Measurements from ENCODE around the gene ABCA2.

The ABCA2 gene

DNA sequence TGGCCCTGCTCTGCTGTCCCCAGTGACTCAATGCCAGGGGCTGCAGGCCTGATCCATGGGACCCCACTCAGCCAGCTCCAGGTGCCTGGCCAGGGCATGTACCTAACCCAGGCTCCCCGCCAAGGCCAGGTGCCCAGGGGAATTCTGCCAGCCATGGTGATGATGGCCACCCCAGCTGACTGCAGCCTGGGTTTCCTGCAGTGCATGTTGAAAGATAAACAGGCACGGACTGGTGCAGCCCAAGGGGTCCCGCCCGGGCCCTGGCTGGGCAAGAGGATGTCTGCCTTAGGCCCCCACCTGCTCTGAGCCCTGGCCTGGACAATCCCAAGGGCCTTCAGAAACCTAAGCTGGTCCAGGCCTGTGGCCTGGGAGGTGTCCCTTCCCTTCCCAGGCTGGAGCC is 1.2 kb downstream of the ABCA2 start:
- DNase-seq = no peak

DNA sequence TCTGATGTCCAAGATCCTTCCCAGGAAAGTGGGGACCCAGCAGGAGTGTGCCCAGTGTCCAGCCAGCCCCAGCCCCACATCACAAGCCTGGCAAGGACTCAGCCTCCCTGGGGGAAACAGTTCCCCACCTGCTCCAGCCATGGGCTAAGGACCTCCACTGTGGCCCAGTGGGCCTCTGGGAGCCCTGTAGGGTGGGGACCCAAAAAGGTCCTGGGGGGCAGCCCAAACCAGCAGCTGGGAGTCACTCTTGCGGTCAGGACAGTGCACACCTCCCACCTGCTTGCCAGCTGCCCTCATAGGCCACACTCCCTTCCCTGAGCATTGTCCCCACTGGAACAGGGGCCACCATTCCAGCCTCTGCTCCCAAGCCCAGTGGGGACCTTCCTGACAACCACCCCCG is 1.7 kb downstream of the ABCA2 start:
- no peak for DNase-seq

DNA sequence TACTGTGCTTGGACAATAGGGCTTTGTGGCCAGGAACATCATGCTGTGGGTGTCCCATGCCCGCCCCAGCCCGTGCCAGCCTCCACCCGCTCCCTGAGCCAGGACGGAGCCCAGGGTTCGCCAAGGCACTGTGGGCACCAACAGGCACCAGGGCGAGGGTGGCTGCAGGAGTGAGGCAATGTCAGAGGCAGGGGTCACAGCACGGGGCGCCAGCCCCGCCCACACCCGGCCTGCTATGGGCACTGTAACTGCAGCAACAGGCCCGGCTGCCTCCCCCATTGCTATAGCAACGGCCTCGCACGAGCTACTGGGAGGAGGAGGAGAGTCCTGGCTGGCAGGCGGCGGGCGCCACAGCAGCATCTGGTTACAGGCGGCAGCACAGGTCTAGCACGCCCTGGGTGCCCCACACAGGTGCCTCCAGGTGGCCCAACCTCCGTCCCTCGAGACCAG is 2.5 kb downstream of the ABCA2 start:
- DNase-seq = peak; percentile 86

DNA sequence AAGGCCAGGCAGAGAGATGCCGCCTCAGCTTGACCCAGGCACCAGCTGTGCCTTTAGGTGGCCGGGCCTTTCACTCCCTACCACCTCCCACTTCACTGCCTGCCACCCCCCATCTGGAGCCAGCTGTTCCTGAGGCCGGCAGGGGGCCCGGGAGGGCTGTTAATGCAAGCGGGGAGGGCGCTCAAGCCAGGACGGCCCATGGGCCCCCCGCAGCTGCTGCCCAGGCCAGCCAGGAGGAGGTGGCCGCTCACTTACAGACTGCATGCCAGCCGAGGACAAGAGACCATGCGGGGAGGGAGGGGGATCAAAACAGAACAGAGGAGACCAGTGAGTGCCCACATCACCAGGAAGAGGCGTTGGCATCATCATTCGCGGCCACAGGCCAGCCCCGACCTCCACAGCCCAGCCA is 4.5 kb downstream of the ABCA2 start:
- no peak for DNase-seq

DNA sequence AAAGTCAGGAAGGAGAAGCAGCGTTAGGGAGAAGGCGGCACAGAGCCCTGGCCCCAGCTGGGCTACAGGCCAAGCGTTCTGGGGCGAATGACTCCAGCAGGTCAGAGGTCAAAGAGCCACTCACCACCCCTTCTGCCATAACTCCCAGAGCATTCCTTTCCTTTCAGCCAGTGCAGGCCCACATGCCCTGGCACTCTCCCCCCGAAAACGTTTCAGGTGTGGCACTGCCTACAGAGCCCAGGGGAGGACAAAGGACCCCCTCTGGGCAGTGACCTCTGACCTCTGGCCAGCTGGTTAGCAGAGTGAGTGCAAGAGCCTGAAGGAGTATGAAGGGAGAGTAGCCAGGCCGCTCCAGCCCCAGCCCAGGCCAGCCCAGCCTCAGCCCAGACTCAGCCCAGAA is 4.9 kb downstream of the ABCA2 start:
- no peak for DNase-seq

DNA sequence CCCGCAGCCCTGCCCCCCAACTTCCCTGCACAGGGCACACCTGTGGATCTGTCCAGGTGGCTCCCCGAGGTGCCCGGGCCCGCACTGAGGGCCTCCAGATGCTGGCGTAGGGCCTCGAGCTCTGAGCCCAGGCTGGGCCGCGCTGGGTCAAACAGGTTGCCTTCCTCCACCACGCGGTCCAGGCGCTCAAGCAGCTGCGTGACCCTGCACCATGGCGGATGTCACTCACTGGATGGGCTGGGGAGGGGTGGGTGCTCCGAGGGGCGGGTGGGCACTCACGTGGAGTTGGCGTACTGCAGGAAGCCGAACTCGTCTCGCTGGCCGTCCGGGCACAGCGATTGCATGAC is 5.4 kb downstream of the ABCA2 start:
- DNase-seq = no peak

DNA sequence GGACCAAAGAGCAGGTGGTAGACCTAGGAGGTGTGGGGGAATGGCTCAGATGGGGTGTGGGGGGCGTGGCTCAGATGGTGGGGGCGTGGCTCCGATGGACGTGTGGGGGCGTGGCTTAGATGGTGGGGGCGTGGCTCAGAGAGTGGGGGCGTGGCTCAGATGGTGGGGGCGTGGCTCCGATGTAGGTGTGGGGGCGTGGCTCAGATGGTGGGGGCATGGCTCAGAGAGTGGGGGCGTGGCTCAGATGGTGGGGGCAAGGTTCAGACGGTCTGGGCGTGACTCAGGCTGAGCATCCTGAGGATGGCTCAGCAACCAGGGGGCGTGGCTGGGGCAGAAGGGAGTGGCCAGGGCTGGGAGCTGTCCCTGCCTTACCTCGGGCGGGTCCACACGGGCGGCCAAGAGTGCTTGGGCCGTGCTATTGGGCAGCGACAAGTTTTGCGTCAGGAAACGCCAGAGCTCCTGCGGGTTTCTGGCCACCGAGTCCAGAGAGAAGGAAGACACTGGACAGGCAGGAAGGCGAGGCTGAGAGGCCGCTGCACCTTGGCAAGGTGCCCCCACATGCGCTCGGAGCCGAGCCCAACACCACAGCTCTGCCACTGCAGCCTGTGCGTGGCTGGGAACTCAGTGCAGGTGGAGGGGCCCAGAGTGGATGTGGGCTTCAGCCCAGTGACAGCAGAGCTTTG is 5.9 kb downstream of the ABCA2 start:
- DNase-seq = no peak

DNA sequence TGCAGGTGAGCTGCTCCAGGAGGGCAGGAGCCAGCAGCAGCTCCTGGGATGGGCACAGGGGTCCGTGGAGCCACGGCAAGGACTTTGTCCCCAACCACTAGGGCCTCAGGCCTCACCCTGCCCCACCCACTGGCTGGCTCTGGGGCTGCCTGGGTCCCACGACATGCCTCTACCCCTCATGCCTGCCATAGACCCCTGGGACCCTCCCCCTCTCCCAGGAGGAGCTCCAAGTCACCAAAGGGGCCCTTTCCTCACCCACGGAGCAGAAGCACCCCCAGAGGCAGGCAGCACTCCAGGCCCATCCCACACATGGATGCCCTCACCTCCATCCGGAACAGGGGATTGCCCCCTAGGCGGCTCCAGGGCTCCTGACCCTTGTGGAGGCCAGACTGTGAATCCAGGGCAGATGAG is 6.5 kb downstream of the ABCA2 start:
- no peak for DNase-seq

DNA sequence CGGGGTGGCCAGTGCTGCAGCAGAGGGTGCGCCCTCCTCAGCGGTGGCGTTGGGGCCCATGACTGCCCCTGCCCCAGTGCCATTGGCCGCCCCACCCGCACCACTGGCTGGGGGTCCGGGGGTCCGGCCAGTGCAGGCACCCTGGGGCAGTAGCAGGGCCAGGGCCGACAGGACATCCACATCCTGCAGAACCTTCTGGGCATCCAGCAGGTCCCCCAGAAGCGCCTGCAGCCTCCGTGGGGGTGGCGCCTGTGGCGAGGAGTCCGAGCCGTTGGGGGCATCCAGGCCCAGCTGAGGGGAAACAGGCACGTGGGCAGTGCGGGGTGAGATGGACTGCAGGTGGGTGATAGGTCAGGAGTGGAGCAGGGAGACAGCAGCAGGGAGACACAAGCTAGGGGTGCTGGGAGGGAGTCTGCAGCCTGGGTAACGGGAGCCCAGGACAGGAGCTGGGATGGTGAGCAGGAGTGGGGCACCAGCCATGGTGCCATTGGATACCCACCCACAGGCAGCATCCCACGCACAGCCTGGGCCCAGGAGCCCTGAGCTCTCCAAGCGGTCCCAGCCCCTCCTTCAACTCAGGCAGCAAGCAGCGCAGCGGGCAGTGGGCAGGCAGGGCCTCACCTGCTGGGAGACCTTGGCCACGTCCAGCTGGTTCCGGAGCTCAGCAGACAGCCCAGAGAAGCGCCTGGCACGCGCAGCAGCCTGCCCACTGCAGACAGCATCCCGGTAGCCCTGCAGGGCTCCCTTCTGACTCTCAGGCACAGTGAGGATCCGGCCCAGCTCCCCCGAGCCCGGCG is 7.1 kb downstream of the ABCA2 start:
- no peak for DNase-seq

DNA sequence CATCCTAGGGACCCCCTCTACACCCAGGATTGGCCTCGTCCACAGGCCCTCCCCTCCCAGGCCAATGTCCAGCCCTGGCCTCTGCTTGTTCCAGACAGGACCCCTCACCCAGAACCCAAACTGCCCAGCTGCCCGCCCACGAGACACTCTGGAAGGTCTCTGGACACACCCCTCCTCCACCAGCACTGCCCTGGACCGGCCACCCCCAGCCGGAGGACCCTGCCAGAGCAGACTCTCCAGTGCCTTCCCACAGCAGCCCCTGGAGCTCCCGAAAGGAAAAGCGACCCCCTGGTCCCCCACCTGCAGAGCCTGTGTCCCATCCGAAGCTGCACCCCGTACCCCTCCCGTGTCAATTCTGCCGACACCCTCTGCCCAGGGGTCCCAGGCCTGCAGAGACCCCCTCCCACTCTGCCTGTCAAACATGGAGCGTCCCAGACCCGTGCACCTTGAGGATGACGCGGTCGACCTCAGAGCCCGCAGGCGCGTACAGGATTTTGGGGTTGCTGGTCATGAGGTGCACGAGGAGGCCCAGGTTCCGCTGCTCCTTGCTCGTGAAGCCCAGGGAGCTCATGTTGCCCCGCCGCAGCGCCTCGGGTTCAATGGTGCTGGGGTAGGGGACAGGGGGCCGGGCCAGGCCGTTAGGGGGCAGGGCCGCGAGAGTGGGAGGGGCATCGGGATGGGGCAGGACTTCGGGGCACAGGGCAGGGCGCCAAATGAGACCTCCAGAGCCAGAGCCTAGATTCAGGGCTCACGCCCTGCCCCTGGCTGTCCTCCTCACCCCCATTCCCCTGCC is 8.0 kb downstream of the ABCA2 start:
- DNase-seq = no peak

DNA sequence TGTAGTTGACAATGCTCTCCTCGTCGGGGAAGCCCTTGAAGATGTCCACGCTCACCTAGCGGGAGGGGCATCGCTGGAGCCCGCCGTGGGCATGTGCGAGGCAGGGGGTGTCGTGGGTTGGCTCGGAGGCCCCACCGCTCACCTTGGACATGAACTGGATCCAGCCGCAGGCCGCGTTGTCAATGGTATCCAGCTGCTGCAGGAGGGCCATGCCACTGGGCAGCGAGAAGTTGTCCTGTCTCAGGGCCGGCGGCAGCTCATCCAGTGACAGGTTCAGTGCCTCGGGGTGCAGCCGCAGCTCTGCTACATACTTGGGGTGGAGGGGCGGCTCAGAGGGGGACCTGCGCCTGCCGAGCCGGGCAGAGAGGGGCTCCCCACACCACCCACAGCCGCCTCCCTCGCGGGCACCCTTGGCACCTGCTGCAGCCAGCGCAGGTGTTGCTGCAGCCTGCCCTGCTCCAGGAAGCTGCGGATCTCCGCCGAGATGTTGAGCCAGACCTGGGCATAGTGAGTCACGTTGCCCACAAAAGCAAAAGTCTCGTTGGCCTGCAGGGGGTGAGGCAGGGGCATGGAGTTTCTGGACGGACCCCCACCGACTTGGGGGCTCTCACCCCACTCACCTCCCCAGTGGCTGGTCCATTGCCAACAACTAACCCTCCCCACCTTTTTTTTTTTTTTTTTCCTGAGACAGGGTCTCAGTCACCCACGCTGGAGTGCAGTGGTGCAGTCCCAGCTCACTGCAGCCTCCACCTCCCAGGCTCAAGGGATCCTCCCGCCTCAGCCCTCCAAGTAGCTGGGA is 9.1 kb downstream of the ABCA2 start:
- DNase-seq = no peak

DNA sequence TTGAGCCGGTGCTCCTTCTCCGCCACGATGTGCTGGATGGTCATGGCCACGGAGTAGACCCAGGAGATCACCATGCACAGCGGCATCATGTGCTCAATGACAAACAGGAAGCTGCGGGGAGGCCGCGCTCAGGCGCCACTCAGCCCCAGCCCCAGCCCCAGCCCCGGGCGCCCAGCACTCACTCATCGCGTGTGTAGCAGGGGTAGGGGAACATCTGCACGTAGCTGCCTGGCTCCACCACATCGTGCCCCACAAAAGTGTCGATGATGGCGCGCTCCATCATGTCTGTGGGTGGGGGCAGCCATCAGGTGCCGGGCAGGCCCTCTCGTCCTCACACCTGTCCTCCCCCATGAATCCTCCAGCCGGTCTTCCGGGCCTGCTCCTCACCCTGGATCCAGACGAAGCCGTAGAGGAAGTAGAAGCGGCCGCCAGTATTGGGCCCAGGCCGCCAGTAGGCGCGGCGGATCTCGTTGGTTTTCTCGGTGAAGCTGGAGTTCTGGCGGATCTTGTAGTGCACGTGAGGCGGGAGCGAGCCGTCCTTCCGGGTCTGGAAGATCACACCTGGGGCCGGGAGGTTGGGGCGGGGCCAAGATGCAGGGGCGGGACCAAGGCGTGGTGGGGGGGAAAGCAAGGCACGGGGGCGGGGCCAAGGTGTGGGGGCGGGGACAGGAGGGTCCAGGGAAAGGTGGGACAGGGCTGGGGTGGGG is 10.1 kb downstream of the ABCA2 start:
- no peak for DNase-seq

DNA sequence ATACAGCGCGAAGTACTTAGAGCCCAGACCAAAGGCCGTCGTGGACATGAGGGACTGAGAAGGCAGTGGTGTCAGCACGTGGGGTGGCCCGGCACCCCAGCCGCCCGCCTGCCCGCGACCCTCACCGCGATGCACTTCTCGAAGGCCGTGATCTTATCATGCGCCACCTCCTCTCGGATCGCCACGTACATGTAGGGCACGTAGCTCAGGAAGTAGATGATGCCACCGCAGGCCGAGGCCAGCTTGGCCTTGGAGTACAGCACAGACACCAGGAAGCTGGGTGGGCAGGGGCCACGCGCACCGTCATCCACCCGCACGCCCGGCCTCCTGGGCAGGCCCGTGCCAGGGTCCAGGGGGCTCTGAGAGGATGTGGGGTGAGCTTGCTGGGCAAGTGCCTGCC is 11.0 kb downstream of the ABCA2 start:
- DNase-seq = no peak

DNA sequence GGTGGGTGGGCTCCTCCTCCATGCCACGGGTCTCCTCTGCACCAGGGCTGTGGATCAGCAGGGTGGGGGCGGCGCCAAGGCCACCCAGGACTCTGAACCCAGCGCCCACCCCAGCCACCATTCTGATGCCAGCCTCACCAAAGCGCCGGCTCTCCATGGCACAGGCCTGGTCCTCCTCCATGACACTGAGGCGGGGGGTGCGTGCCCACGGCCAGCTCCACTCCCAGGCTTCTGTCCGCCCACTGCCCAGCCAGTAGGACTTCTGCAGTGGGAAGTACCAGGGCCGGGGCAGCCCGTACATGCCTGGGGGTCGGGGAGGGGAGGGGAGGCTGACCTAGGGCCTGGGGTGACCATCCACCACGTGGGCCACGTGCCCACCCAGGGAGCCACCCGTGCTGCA is 11.6 kb downstream of the ABCA2 start:
- DNase-seq = no peak

DNA sequence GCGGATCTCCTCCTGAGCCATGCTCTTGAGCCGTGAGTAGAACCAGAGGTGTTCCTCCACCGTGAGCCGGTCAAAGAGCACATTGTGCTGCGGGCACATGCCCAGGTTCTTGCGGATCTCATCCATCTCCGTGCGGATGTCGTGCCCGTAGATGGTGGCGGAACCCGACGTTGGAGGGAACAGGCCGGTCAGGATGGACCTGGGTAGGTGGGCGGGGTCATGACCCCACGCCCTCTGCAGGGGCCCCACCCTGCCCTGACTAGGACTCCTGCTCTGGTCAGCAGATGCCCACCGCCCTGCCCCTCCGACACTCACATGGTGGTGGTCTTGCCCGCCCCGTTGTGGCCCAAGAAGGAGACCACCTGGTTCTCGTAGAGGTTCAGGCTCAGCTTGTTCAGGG is 12.1 kb downstream of the ABCA2 start:
- DNase-seq = no peak

DNA sequence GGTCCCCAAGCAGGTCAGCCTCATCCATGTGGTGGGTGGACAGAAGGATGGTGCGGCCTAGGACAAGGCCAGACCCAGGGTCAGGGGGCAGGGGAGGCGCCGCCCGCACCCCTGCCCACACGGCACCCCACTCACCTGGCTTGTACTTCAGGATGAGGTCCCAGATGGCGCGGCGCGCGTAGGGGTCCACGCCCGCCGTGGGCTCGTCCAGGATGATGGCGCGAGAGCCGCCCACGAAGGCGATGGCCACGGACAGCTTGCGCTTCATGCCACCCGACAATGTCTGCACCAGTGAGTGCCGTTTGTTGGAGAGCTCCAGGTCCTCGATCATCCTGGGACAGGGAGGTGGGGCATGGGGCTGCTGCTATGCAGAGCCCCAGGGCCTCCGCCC is 12.5 kb downstream of the ABCA2 start:
- DNase-seq = no peak

DNA sequence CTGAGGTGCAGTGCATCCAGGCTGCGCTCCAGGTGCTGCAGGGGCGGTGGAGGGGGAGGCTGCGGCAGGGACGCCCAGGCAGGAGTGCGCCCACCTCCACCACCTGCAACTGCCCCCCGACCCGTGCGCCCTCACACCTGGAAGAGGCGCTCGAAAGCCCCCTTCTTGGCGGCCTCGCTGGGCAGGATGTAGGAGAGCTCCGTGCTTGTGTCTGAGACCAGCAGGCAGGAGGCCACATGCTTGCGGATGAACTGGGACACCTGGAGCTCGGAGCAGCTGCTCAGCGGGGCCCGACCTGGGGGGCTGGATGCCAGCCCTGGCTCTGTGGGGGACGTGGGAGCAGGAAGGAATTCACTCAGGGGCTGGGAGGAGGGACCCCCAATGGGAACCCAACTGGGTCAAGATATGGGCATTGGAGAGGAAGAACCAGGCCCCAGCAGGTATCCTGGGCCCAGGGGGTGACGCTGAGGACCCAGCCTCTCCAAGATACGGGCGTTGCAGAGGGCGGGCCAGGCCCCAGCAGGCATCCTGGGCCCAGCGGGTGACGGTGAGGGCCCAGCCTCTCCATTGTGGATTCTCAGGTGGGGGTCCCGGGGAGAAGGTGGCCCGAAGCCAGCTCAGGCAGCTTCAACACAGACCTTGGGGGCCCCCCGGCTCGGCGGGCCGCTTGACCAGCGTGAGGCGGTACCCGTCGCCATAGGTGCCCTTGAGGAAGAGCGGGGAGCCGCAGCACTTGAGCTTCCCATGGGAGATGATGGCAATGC is 13.1 kb downstream of the ABCA2 start:
- DNase-seq = no peak

DNA sequence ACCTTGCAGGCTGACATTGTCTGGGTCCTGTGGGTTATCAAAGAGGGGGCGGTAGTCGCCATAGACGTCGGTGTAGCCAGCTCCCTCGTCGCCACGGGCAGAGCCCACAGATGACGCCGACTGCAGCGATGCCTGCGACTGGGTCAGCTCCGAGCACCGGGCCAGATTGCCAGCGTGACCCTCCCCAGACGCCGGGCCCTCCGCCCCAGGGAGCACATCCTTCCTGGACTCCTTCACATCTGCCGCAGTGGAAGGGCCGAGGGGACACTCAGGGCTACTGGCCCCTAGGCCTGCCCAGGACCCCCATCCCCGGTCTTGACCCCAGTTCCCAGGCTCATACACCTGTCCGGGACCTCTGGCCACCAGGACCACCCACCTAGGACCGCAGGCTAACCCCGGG is 13.9 kb downstream of the ABCA2 start:
- no peak for DNase-seq

DNA sequence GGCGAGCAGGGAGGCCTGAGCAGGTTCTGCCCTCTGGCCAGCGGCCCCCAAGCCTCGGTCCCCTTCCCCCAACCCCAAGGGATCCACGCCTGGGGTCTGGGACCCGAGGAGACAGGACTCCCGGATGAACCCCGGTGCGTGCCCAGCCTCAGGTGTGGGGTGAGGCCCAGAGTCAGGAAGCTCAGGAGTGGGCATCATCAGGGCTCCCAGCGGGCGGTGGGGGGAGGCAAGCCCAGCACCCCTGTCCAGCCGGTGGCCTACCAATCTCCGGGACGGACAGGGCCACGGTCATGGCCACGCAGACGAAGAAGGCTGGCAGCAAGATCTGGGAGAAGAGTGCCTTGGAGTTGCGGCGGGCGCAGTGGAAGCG is 14.5 kb downstream of the ABCA2 start:
- no peak for DNase-seq

DNA sequence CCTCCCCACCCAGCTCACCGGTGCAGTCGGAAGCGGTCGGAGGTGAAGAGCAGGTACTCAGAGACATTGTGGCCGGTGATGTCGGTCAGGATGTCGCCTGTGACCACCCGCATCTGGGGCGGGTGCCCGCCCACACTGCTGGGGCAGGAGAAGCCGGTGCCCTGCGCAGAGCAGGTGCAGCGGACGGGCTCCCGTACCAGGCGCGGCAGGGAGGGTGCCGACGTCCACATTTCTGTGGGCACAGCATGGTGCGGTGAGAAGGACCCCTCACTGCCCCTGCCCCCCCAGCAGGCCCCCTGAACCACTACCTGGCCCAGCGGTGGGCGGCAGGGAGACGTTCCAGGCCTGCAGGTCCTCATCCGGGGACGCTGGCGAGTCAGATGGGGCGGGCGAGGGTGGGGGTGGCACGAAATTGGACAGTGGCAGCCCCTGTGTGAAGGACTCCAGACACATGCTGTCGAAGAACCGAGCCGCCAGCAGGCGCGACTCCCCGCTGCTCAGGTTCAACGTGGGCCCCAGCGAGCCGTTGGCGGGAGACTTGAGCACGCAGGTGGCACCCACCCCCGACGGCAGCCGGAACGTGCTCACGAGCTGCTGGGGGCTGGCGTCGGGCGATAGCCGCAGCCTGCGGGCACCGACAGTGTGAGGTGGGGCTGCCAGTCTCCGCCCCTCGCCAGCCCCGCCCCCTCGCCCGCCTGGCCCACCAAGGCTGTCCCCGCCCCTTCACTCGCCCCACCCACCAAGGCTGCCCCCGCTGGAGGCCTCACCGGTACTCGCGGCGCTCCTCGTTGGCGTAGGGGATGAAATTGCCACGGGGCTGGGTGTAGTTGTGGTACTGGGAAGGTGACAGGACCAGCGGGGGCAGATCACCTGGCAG is 15.1 kb downstream of the ABCA2 start:
- no peak for DNase-seq

Data from DMS79 (cell line).